IMR-90 (cell line): Measurements from ENCODE around the gene DNAJC22. TPM values are rescaled to one million over a fixed set of nuclear protein-coding genes. Genes with fewer than 3 reads are reported as not detected.

Experiments
- ATAC-seq: fragments of 200-7000 bp; cut with Tn5 transposase; 2 replicates; pipeline ENCODE4 v1.9.1; 2020; ENCODE audit warnings: low read depth, mild to moderate bottlenecking, moderate library complexity
- BruUV-seq: library from RNA; stranded (reverse); fragments of 400-500 nt; replicated peaks from 2 replicates; lab custom pipeline; 2021; lab: Mats Ljungman, UMichigan
- CTCF ChIA-PET: fragments of 300-600 bp; formaldehyde crosslinking; extraction: SDS; loops from one replicate; lab custom pipeline; 2021; ENCODE audit warnings: antibody characterized with exemption; lab: Yijun Ruan, JAX
- POLR2A ChIA-PET: fragments of 300-600 bp; sonication (Branson Sonifier 250); formaldehyde crosslinking; loops from one replicate; lab custom pipeline; 2022; ENCODE audit warnings: antibody characterized with exemption; ENCODE audit not compliant: unreplicated experiment; lab: Charles Lee
- DNase-seq: peaks from one replicate; pipeline ENCODE4 v3.0.0; 2013
- H2AFZ ChIP-seq: replicated peaks from 2 replicates; pipeline ENCODE3; 2013; ENCODE audit warnings: low read length, mild to moderate bottlenecking; ENCODE audit not compliant: poor library complexity
- H2AK5ac ChIP-seq: 2 replicates; pipeline ENCODE4 v1.6.1; 2013; ENCODE audit warnings: low read depth, low read length, inconsistent platforms
- H2AK9ac ChIP-seq: replicated peaks from 2 replicates; pipeline ENCODE3; 2013; ENCODE audit warnings: mild to moderate bottlenecking, low read depth, low read length, moderate library complexity; ENCODE audit not compliant: poor library complexity
- H2BK120ac ChIP-seq: 2 replicates; pipeline ENCODE4 v1.6.1; 2013; ENCODE audit warnings: low read depth, low read length, inconsistent platforms
- H2BK15ac ChIP-seq: 3 replicates; pipeline ENCODE4 v1.6.1; 2013; ENCODE audit warnings: low read depth, low read length, inconsistent platforms
- H2BK20ac ChIP-seq: 2 replicates; pipeline ENCODE4 v1.6.1; 2013; ENCODE audit warnings: low read depth, mild to moderate bottlenecking, inconsistent platforms, low read length, moderate library complexity
- H2BK5ac ChIP-seq: 2 replicates; pipeline ENCODE4 v1.6.1; 2013; ENCODE audit warnings: mild to moderate bottlenecking, low read depth, low read length, inconsistent platforms; ENCODE audit not compliant: poor library complexity, severe bottlenecking
- H3K14ac ChIP-seq: replicated peaks from 2 replicates; pipeline ENCODE4 v1.6.1; 2013; ENCODE audit warnings: low read depth, low read length, inconsistent platforms
- H3K18ac ChIP-seq: 2 replicates; pipeline ENCODE4 v1.6.1; 2013; ENCODE audit warnings: low read depth, low read length, control low read depth
- H3K23ac ChIP-seq: 2 replicates; pipeline ENCODE4 v1.6.1; 2013; ENCODE audit warnings: low read depth, low read length, inconsistent platforms
- H3K27ac ChIP-seq: 2 replicates; pipeline ENCODE4 v1.5.1; 2013; ENCODE audit warnings: mild to moderate bottlenecking, control low read depth, low read length; ENCODE audit not compliant: insufficient read depth
- H3K27me3 ChIP-seq: 2 replicates; pipeline ENCODE4 v1.6.1; 2013; ENCODE audit warnings: low read length; ENCODE audit not compliant: control insufficient read depth, insufficient read depth
- H3K36me3 ChIP-seq: 2 replicates; pipeline ENCODE4 v1.6.1; 2013; ENCODE audit warnings: low read length, mixed read lengths; ENCODE audit not compliant: control insufficient read depth, insufficient read depth
- H3K4ac ChIP-seq: 2 replicates; pipeline ENCODE4 v1.6.1; 2013; ENCODE audit warnings: low read depth, low read length, inconsistent platforms
- H3K4me1 ChIP-seq: 2 replicates; pipeline ENCODE4 v1.6.1; 2013; ENCODE audit warnings: low read length, mixed read lengths; ENCODE audit not compliant: control insufficient read depth, insufficient read depth
- H3K4me2 ChIP-seq: 2 replicates; pipeline ENCODE4 v1.6.1; 2013; ENCODE audit warnings: low read depth, mild to moderate bottlenecking, control low read depth, low read length, moderate library complexity
- H3K4me3 ChIP-seq: 2 replicates; pipeline ENCODE4 v1.5.1; 2013; ENCODE audit warnings: low read depth, mild to moderate bottlenecking, control low read depth, low read length, moderate library complexity; ENCODE audit not compliant: insufficient read depth
- H3K56ac ChIP-seq: 2 replicates; pipeline ENCODE4 v1.6.1; 2013; ENCODE audit warnings: low read length, inconsistent platforms; ENCODE audit not compliant: insufficient read depth; ENCODE audit errors: extremely low read depth
- H3K79me1 ChIP-seq, 2 experiments: 2 replicates each; pipeline ENCODE4 v1.6.1; 2013; ENCODE audit warnings: low read length in 2 of 2, inconsistent platforms in 1 of 2, low read depth in 1 of 2
- H3K9ac ChIP-seq: 2 replicates; pipeline ENCODE4 v1.6.1; 2013; ENCODE audit warnings: low read depth, low read length, control low read depth
- H3K9me1 ChIP-seq: 2 replicates; pipeline ENCODE4 v1.6.1; 2013; ENCODE audit warnings: low read length, inconsistent platforms; ENCODE audit not compliant: insufficient read depth
- H3K9me3 ChIP-seq: 2 replicates; pipeline ENCODE4 v1.6.1; 2013; ENCODE audit warnings: low read length; ENCODE audit not compliant: control insufficient read depth, insufficient read depth
- H4K20me1 ChIP-seq: 2 replicates; pipeline ENCODE4 v1.6.1; 2013; ENCODE audit warnings: low read length, inconsistent platforms; ENCODE audit not compliant: insufficient read depth
- H4K5ac ChIP-seq: 2 replicates; pipeline ENCODE4 v1.6.1; 2013; ENCODE audit warnings: mild to moderate bottlenecking, low read depth, low read length, control low read depth
- H4K8ac ChIP-seq, 2 experiments: 2 replicates each; pipeline ENCODE4 v1.6.1; 2013; ENCODE audit warnings: low read depth in 2 of 2, low read length in 2 of 2, control low read depth in 1 of 2, inconsistent platforms in 1 of 2
- H4K91ac ChIP-seq: 2 replicates; pipeline ENCODE4 v1.6.1; 2013; ENCODE audit warnings: low read depth, low read length, inconsistent platforms; ENCODE audit not compliant: insufficient read depth
- CHD1 ChIP-seq: IDR thresholded peaks from 2 replicates; pipeline ENCODE4 v1.6.1; 2012; ENCODE audit warnings: low read depth, low read length, improper control_type of control experiment
- ELK1 ChIP-seq: fragments of 150-350 bp; IDR thresholded peaks from 2 replicates; pipeline ENCODE4 v1.6.1; 2016; ENCODE audit warnings: low read depth, mild to moderate bottlenecking, low read length, moderate library complexity, borderline replicate concordance
- MAFK ChIP-seq: IDR thresholded peaks from 2 replicates; pipeline ENCODE4 v1.6.1; 2012; ENCODE audit warnings: low read depth, low read length, improper control_type of control experiment
- MAZ ChIP-seq: IDR thresholded peaks from 2 replicates; pipeline ENCODE4 v1.6.1; 2012; ENCODE audit warnings: low read depth, mild to moderate bottlenecking, low read length, improper control_type of control experiment, moderate library complexity, borderline replicate concordance
- MXI1 ChIP-seq: IDR thresholded peaks from 2 replicates; pipeline ENCODE4 v1.6.1; 2012; ENCODE audit warnings: low read depth, mild to moderate bottlenecking, low read length, moderate library complexity, borderline replicate concordance
- NFE2L2 ChIP-seq: fragments of 150-350 bp; IDR thresholded peaks from 2 replicates; pipeline ENCODE4 v1.6.1; 2016; ENCODE audit warnings: low read depth, mild to moderate bottlenecking, low read length
- POLR2A ChIP-seq: IDR thresholded peaks from 2 replicates; pipeline ENCODE4 v1.6.1; 2012; ENCODE audit warnings: mild to moderate bottlenecking, low read depth, low read length
- USF2 ChIP-seq: fragments of 150-350 bp; IDR thresholded peaks from 2 replicates; pipeline ENCODE4 v1.6.1; 2017; ENCODE audit warnings: mild to moderate bottlenecking, antibody characterized with exemption, low read length, low read depth
- WGBS, 2 experiments: methylation state at CpG; one replicate each; pipeline versions ENCODE4 v1.1.5 to v1.1.7; 2013; ENCODE audit warnings: missing lambda C conversion rate in 2 of 2; ENCODE audit not compliant: insufficient read length in 1 of 2; ENCODE audit errors: extremely low coverage in 2 of 2; 5-methylcytosine and 5-hydroxymethylcytosine counted together
- dilution Hi-C: fragments of 300-500 bp; cut with HindIII; formaldehyde crosslinking; loops from one replicate; pipeline ENCODE4 v1.14.3; 2018; ENCODE audit warnings: low sequenced_read_pairs; ENCODE audit not compliant: unreplicated experiment
- in situ Hi-C: fragments of 300-500 bp; cut with MboI; formaldehyde crosslinking; loops from 3 replicates; pipeline ENCODE4 v1.14.3; 2019; ENCODE audit warnings: low sequenced_read_pairs, inconsistent platforms, mixed read lengths
- intact Hi-C: fragments of 100-400 bp; cut with micrococcal nuclease; formaldehyde crosslinking; loops from 2 replicates; pipeline ENCODE4 v1.10.0; 2022
- polyA plus RNA-seq, 3 experiments: library from polyadenylated mRNA; depleted of rRNA; stranded (reverse); fragments of >200 nt; gene quantifications; 2 replicates each; pipeline ENCODE4 v1.2.3, GENCODE V29; 2012; ENCODE audit warnings: low replicate concordance in 1 of 3
- total RNA-seq: library from RNA; depleted of rRNA; stranded (reverse); fragments of >200 nt; gene quantifications from 2 replicates; pipeline ENCODE4 v1.2.3, GENCODE V29; 2012

DNAJC22 gene
- total and polyA plus RNA-seq, 2 of the 4 experiments (the other 2 are of a cell fraction) = 8.1 to 8.2 TPM

GRCh38 chr12:49309386-49309785, 37.3 kb upstream of the DNAJC22 start:
- no peaks in the 10 kb centered on the region; the same call in 1 of the 2 replicates for H3K9me3 ChIP-seq
- no peak overlapping the region for H3K4me2 ChIP-seq
- H4K8ac ChIP-seq = no peak overlapping the region
- H3K4ac ChIP-seq = no peak overlapping the region
- no peak overlapping the region for H2AK9ac ChIP-seq
- H3K23ac ChIP-seq = no peak overlapping the region
- H3K18ac ChIP-seq = no peak overlapping the region
- no peak for TF ChIP-seq CHD1
- TF ChIP-seq ELK1 = no peak
- TF ChIP-seq MAFK = no peak
- no peak for TF ChIP-seq MAZ
- no peak for TF ChIP-seq MXI1
- TF ChIP-seq NFE2L2 = no peak
- no peak for TF ChIP-seq POLR2A
- TF ChIP-seq USF2 = no peak
- ATAC-seq = no peak
- ChIA-PET POLR2A (no interaction called here), CTCF (interaction anchor here (1.4 kb wide), 1 partner anchor 22 kb away, joined by 3 read pairs; no protein-coding TSS in a partner anchor)
- in situ Hi-C loops (no loop called here), intact Hi-C loops (no loop called here), dilution Hi-C loops (no loop called here)
- H3K4me3 ChIP-seq = no peak overlapping the region
- WGBS, 2 experiments = 100% methylated on average over 1 of the region's 7 CpGs; no CpG with 5 or more reads in 1 of the 2 experiments
- H2BK120ac ChIP-seq = no peak overlapping the region
- H3K9ac ChIP-seq = no peak overlapping the region
- no peaks in the 10 kb centered on the region for H4K20me1 ChIP-seq
- no peak overlapping the region for H2BK5ac ChIP-seq
- H3K27ac ChIP-seq = no peak overlapping the region
- H3K79me1 ChIP-seq = no peaks in the 10 kb centered on the region
- no peak overlapping the region for H2AFZ ChIP-seq
- no peak overlapping the region for H3K14ac ChIP-seq
- no TSS peak for BruUV-seq
- H3K9me1 ChIP-seq = no peaks in the 10 kb centered on the region
- no peak overlapping the region for H4K91ac ChIP-seq
- no peak overlapping the region for H2BK20ac ChIP-seq
- H3K36me3 ChIP-seq = no peaks in the 10 kb centered on the region
- H2AK5ac ChIP-seq = no peak overlapping the region
- H3K27me3 ChIP-seq = peaks cover 21% of the 10 kb centered on the region
- H4K5ac ChIP-seq = no peak overlapping the region
- DNase-seq = no peak
- H3K4me1 ChIP-seq = no peaks in the 10 kb centered on the region
- no peak overlapping the region for H2BK15ac ChIP-seq
- H3K56ac ChIP-seq = no peak overlapping the region
